IPS-NIHi7 (cell line): ENCODE data around the gene NPAS1.

Experiments used
- DNase-seq: peaks from one replicate; pipeline ENCODE4 v3.0.0; 2012; ENCODE audit warnings: mixed read lengths; ENCODE audit errors: extremely low spot score

NPAS1 gene

DNA sequence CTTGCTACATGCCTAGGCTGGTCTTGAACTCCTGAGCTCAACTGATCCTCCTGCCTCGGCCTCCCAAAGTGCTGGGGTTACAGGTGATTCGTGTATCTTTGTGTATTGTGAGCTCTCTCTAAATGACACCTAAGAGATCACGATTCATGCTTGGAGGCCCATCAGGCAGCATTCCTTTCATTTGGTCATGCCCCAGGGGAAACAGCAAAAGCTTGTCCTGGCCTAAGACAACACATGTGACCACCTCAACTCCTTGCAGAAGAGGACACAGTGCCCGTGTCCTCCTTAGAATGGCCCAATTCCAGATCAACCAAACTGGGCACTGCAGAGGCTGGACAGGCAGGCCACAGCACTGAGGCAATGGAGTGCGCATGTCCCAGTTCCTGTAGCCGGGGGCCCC is 61.5 kb downstream of the NPAS1 start:
- DNase-seq, result no peak

DNA sequence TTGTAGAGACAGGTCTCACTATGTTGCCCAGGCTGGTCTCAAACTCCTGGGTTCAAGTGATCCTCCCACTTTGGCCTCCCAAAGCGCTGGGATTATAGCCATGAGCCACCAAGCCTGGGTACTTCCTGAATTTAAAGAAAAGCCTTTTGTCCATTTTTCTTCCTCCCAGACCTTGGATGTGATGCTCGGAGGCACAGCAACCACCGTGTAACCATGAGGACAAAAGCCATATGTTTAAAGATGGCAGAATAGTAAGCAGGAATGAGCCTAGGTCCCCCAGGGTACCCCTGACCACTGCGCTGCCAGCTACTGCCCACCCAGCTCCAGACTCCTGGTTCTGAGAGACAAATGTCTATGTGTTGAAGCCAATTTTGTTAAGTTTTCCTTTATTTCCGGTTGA is 62.9 kb downstream of the NPAS1 start:
- no peak for DNase-seq

DNA sequence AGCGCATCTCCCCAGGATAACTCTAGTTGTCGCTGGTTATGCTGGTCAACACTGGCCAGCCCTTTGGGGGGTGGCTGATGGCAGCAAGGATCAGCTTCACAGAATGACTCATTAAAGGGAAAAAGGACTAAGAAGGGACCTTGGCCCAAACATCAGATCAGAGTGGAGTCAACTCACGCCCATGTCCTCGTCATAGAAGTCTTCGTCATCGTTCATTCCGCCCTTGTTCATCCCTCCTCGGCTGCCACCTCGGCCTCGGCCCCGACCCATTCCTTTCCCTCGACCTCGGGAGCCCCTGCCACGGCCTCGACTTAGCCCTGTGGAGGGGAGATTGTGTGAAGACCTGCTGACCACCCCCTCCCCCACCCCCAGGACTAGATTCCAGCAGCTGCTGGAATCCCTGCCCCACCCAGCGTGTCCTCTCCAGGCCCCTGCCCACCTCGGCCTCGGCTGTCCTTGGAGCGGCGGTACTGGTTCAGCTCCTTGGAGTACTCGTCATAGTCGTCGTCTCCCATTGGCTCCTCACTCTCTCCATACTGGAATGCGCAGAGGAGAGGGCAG is 65.3 kb downstream of the NPAS1 start:
- no peak for DNase-seq

DNA sequence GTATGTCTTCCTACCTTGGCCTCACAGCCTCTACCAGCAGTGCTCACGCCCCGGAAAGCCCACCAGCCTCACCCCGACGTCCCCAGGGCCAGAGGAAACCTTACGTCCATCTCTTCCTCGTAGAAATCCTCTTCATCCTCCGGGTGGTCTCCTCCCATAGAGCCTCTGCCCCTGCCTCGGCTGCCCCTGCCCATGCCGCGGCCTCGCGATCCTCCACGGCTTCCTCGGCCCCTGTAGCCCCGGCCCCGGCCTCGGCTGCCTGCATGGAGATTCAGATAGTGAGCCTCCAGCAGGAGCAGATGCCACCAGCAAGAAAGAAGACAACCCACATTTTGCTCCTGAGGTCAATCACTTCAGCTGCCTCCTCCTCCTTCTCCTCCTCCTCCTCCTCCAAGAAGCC is 66.6 kb downstream of the NPAS1 start:
- DNase-seq, result no peak

DNA sequence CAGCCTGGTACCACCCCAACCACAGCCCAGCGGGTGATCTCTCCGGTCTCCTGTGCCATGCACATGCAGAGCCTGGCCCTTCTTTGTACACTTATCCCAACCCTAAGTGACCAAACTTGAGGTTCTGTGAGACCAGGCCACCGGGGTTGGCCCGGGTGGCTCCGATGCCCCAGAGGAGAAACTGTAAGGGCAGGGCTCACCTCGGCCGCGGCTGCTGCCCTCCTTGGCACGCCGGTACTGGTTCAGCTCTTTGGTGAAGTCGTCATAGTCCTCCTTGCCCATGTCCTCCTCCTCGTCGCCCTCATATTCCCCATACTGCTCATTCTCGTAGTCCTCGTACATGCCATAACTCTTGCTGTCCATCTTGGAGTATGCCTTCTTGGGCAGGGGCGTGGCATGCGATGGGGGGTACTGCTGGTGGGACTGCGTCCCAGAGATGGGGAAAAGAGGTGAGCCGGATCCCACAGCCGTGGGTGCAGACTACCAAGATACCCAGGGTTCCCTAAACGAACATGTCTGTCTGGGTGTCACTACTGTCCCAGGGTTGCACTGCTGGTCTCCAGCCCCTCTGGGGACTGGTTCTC is 70.2 kb downstream of the NPAS1 start:
- no peak for DNase-seq

DNA sequence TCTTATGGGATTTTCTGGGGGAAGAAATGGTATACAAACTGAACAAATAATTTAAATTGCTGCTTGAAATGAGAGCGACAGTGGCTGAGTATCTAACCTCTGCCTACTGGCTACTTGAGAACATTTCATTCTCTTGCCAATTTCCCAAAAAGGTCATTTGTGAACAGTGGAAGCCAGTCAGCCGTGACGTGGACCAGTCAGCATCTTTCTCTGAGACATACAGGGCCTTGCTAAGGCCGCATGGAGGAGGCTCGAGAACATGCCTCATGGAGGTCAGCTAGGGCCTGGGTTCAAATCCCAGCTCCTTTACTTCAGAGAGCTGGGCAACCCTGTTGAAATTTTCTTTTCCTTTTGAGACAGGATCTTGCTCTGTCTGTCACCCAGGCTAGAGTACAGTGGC is 73.6 kb downstream of the NPAS1 start:
- DNase-seq, result no peak

DNA sequence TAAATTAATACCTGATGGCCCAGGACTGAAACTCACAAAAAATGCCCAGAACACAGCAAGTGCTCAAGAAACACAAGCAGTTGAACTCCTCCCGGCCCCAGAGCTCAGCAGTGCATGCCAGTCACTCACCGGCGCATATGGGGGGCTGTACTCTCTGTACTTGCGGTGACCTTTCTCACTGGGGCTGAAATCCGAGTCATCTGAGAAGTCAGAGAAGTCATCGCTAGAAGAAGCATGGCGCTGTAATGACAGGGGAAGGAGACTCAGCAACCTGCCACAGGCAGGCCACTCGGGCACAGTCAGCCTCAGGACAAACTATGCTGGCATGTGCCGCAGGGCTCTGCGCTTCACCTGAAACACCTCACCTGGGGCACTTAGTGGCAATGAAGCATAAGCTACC is 74.2 kb downstream of the NPAS1 start:
- DNase-seq, result no peak

DNA sequence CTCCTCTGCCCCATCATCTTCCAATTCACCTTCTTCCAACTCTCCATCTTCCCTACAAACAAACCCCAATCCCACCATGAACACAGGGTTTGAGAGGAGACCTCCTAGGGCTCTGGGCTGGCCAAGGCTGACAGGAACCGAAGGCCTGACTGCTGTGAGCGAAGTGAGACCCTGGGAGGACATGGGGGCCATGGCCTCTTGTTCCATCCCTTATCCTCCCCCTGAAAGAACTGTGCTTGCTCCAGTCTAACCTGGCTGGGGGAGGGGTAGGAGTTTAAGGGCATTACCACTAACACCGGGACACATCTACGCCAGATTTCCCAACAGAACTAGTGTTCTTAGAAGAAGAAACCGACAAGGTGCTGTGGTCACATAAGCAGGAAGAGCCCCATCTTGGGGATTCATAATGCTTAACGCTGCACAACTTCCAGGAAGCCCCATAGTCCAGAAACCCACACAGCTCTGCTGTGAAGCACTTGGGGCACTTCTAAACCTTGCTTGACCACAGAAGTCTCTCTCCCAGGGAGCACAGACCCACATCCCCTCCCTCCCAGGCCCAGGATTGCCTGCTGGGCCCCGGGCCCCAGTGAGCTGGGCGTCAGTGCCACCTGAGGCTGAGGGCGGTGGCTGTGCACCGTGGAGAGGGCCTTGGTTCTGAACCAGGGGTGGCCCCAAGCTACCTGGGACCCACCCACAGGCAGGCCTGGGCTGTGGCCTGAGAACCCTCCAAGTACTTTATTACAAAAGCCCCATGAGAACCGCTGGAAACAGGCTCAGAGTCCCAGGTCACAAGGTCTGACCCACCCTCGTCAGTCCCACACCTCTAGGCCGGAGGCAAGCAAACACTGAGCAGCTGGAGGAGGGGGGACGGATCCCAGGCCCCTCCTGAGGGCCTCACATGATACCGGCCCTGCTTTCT is 75.2 kb downstream of the NPAS1 start:
- no peak for DNase-seq
